Osteoblast (primary cell): ENCODE measurements around the gene ANKRD30BL. TPM values are rescaled to one million over a fixed set of nuclear protein-coding genes. Genes with fewer than 3 reads are reported as not detected.

Source experiments
- small RNA-seq: library from RNA; depleted of rRNA; stranded (forward); fragments of <200 nt; gene quantifications from one replicate; pipeline ENCODE3, GENCODE V24; 2012
- total RNA-seq: library from RNA; depleted of rRNA; stranded (reverse); fragments of >200 nt; gene quantifications from 2 replicates; pipeline ENCODE4 v1.2.3, GENCODE V29; 2012

ANKRD30BL gene
- total RNA-seq, 1 donor = not detected

Small RNAs within 50 kb of the gene (small RNA-seq; reads per million reads assigned to genes)
- not detected for gene RNU6-1132P
